HUES6 (cell line): ENCODE data around the gene SPATA13.

ENCODE experiments used
- H3K27ac ChIP-seq: 2 replicates; pipeline ENCODE4 v1.7.0; 2013; ENCODE audit warnings: low read depth, mild to moderate bottlenecking, low read length, inconsistent platforms
- H3K27me3 ChIP-seq: 2 replicates; pipeline ENCODE4 v1.6.1; 2013; ENCODE audit warnings: low read length; ENCODE audit not compliant: control insufficient read depth, insufficient read depth
- H3K36me3 ChIP-seq: 2 replicates; pipeline ENCODE4 v1.6.1; 2013; ENCODE audit warnings: low read length; ENCODE audit not compliant: control insufficient read depth, insufficient read depth
- H3K4me1 ChIP-seq: 2 replicates; pipeline ENCODE4 v1.6.1; 2013; ENCODE audit warnings: low read length; ENCODE audit not compliant: control insufficient read depth, insufficient read depth
- H3K4me3 ChIP-seq: 2 replicates; pipeline ENCODE4 v1.5.1; 2013; ENCODE audit warnings: low read depth, low read length
- H3K9ac ChIP-seq: one replicate; pipeline ENCODE4 v1.6.1; 2013; ENCODE audit warnings: mild to moderate bottlenecking, low read length
- H3K9me3 ChIP-seq: 2 replicates; pipeline ENCODE4 v1.6.1; 2013; ENCODE audit warnings: low read depth, low read length; ENCODE audit not compliant: control insufficient read depth, insufficient read depth

SPATA13 gene

GRCh38 chr13:24254146-24254841 is 93.8 kb downstream of the SPATA13 start:
- H3K4me1 ChIP-seq, result peaks cover 5% of the 10 kb centered on the region; the same call in 1 of the 2 replicates
- H3K27me3 ChIP-seq, result no peaks in the 10 kb centered on the region
- no peaks in the 10 kb centered on the region for H3K9me3 ChIP-seq
- H3K27ac ChIP-seq, result no peak overlapping the region
- peaks cover 39% of the 10 kb centered on the region for H3K36me3 ChIP-seq
- no peak overlapping the region for H3K9ac ChIP-seq
- no peak overlapping the region for H3K4me3 ChIP-seq

DNA sequence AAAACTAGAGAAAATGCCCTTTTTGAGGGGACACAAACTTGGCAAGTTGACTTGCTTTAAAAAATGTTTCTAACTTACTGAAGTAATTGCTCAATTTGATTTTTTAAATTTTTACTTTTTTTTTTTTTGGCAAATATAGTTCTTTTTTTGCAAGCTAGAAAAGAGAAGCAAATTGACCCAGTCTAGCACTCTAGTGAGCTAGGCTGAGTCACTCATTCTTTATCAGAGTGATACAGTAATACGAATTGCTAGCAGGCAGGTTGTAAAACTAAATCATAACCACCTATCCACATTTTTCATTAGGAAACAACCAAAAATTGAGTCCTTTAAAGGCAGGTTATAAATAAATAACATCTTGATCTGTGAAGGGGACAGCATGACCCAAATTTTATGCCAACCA is 97.0 kb downstream of the SPATA13 start:
- Histone ChIP-seq H3K4me3 (no peak overlapping the region), H3K27me3 (no peaks in the 10 kb centered on the region), H3K4me1 (no peaks in the 10 kb centered on the region), H3K9me3 (no peaks in the 10 kb centered on the region), H3K36me3 (peaks cover 24% of the 10 kb centered on the region), H3K9ac (no peak overlapping the region), H3K27ac (no peak overlapping the region)

DNA sequence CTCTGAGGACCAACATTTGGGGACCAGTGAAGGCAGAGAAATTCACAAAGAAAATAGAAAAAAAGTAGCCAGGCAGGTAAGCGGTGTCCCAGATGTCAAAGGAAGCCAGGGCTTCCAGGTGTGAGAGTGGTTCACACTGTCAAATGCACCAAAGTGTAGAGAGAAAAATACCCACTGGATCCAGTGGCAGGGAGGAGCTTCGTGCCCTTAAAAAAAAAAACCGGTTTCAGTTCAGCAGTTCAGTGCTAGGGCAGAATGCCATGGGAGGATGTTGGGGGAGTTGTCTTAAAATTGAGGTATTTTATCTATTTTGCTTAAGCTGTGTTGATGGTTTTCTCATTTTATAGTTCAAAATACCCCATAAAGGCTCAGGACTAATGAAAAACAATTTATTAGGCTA is 101.0 kb downstream of the SPATA13 start:
- no peak overlapping the region for H3K4me3 ChIP-seq
- H3K9ac ChIP-seq, result no peak overlapping the region
- H3K4me1 ChIP-seq, result no peaks in the 10 kb centered on the region
- no peaks in the 10 kb centered on the region for H3K27me3 ChIP-seq
- H3K9me3 ChIP-seq, result no peaks in the 10 kb centered on the region
- H3K36me3 ChIP-seq, result peaks cover 10% of the 10 kb centered on the region
- no peak overlapping the region for H3K27ac ChIP-seq

DNA sequence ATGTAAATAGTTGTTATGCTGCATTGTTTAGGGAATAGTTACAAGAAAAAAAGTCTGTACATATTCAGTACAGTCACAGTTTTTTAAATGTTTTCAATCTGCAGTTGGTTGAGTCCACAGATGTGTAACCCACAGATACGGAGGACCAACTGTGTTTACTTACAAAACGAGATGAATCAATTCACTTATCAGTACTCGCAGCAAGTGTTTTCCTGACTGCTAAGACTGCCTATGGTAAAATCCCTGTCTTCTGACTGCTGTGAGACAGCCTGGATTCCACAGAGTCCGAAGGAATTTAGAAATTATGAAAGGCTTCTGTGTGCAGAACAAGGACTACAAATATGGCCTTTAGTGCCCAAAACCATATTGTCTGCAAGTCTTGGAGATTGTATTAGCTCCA is 103.1 kb downstream of the SPATA13 start:
- Histone ChIP-seq H3K36me3 (0 out of 2 replicates have a peak, but pooled peaks cover 7% of the 10 kb centered on the region), H3K4me1 (no peaks in the 10 kb centered on the region), H3K27ac (no peak overlapping the region), H3K4me3 (no peak overlapping the region), H3K9me3 (no peaks in the 10 kb centered on the region), H3K9ac (no peak overlapping the region), H3K27me3 (no peaks in the 10 kb centered on the region)

DNA sequence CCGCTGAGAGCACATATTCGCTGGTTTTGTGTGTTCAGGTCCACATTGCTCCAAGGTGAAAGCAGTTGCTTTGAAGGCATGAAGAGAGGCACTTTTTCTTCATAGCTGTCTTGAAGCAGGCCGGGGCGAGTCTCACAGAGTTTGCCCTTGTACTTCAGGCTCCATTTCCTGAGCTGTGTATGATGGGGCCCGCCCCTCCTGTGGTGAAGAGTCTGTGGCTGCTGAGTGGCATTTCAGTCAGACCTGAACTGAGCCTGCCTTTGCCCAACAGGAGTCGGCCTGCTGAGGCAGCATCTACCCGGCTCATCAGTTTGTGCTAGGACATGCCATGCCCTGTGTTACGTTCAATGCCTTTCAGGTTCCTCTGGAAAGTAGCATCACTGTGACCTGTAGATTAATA is 104.5 kb downstream of the SPATA13 start:
- no peaks in the 10 kb centered on the region for H3K27me3 ChIP-seq
- no peaks in the 10 kb centered on the region for H3K9me3 ChIP-seq
- no peak overlapping the region for H3K9ac ChIP-seq
- H3K27ac ChIP-seq, result no peak overlapping the region
- H3K36me3 ChIP-seq, result 0 out of 2 replicates have a peak, but pooled peaks cover 7% of the 10 kb centered on the region
- no peak overlapping the region for H3K4me3 ChIP-seq
- H3K4me1 ChIP-seq, result no peaks in the 10 kb centered on the region

GRCh38 chr13:24265453-24265852 is 104.9 kb downstream of the SPATA13 start:
- H3K27ac ChIP-seq, result no peak overlapping the region
- H3K36me3 ChIP-seq, result 0 out of 2 replicates have a peak, but pooled peaks cover 7% of the 10 kb centered on the region

DNA sequence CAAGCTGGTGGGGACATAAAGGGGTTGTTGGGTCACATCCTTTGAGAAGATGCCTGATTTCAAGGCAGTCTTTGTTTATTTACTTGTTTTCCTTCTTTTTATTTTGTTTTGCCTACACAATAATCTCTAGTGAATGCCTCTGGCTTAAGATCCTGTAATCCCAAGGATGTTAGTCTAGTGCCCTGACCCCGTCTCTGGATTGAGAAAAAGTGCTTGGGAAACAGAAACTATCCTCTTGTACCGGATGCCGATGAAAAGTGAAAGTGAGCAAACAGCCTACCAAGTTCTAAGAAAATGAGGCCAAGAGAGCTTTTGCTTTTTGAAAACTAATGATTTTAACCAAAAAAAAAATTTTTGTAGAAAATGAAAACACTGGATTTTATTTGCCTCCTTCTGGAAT is 106.8 kb downstream of the SPATA13 start:
- Histone ChIP-seq H3K36me3 (0 out of 2 replicates have a peak, but pooled peaks cover 7% of the 10 kb centered on the region), H3K4me1 (peaks cover 11% of the 10 kb centered on the region; the same call in 1 of the 2 replicates), H3K4me3 (no peak overlapping the region), H3K9me3 (no peaks in the 10 kb centered on the region), H3K9ac (no peak overlapping the region), H3K27ac (no peak overlapping the region), H3K27me3 (no peaks in the 10 kb centered on the region)

More at GRCh38 chr13:24265453-24265852, 104.9 kb downstream of the SPATA13 start:
- Histone ChIP-seq H3K27me3 (no peaks in the 10 kb centered on the region), H3K4me1 (no peaks in the 10 kb centered on the region), H3K9me3 (no peaks in the 10 kb centered on the region), H3K9ac (no peak overlapping the region), H3K4me3 (no peak overlapping the region)

- Histone ChIP-seq H3K27me3 (no peaks in the 10 kb centered on the region), H3K36me3 (0 out of 2 replicates have a peak, but pooled peaks cover 7% of the 10 kb centered on the region), H3K9ac (no peak overlapping the region), H3K27ac (no peak overlapping the region), H3K4me3 (no peak overlapping the region), H3K9me3 (no peaks in the 10 kb centered on the region), H3K4me1 (peaks cover 11% of the 10 kb centered on the region; the same call in 1 of the 2 replicates)
Observed at GRCh38 chr13:24267801-24268200, 107.3 kb downstream of the SPATA13 start.

DNA sequence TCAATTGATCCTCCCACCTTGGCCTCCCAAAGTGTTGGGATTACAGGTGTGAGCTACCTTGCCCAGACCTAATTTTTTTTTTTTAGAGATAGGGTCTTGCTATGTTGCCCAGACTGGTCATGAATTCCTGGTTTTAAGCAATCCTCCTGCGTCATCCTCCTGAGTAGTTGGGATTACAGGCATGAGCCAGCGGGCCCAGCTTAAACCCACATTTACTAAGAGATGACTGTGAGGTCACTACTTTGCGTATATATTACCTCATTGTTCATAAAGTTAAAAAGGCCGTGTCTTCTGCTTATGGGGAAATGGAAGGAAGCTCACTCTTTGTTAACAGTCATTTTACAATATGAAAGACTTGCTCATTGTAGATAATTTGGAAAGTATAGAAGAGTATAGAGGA is 109.3 kb downstream of the SPATA13 start:
- Histone ChIP-seq H3K4me1 (peaks cover 11% of the 10 kb centered on the region; the same call in 1 of the 2 replicates), H3K9ac (no peak overlapping the region), H3K27me3 (no peaks in the 10 kb centered on the region), H3K4me3 (no peak overlapping the region), H3K36me3 (0 out of 2 replicates have a peak, but pooled peaks cover 7% of the 10 kb centered on the region), H3K27ac (no peak overlapping the region), H3K9me3 (no peaks in the 10 kb centered on the region)

- no peaks in the 10 kb centered on the region for H3K27me3 ChIP-seq
- peaks cover 11% of the 10 kb centered on the region; the same call in 1 of the 2 replicates for H3K4me1 ChIP-seq
- H3K9ac ChIP-seq, result peak overlapping the region; percentile 30
- no peaks in the 10 kb centered on the region for H3K9me3 ChIP-seq
- H3K27ac ChIP-seq, result no peak overlapping the region
- no peak overlapping the region for H3K4me3 ChIP-seq
- H3K36me3 ChIP-seq, result no peaks in the 10 kb centered on the region
Observed at GRCh38 chr13:24270639-24271141, 110.2 kb downstream of the SPATA13 start.

- Histone ChIP-seq H3K9me3 (no peaks in the 10 kb centered on the region), H3K27me3 (no peaks in the 10 kb centered on the region), H3K4me1 (peaks cover 11% of the 10 kb centered on the region; the same call in 1 of the 2 replicates), H3K4me3 (no peak overlapping the region), H3K9ac (no peak overlapping the region), H3K36me3 (no peaks in the 10 kb centered on the region), H3K27ac (no peak overlapping the region)
Observed at GRCh38 chr13:24271231-24271600, 110.7 kb downstream of the SPATA13 start.
